Endometrial microvascular endothelial cells (primary cell): ENCODE results near the gene PNO1. TPM values are rescaled to one million over a fixed set of nuclear protein-coding genes. Genes with fewer than 3 reads are reported as not detected.
"Not testable (repeated sequence)": the region's sequence is repeated elsewhere in the genome, so short reads cannot be mapped to it uniquely, and the experiment has no call there.

Experiments used
- in situ Hi-C: cut with HindIII; loops from 2 replicates; pipeline ENCODE4 v1.10.0; 2017; ENCODE audit warnings: low sequenced_read_pairs, low pct_unique_long_range_greater_than_20kb; ENCODE audit errors: inconsistent ontology term
- total RNA-seq: library from RNA; depleted of rRNA; stranded (reverse); fragments of >200 nt; gene quantifications from one replicate; pipeline ENCODE4 v1.2.3, GENCODE V29; 2015; ENCODE audit errors: inconsistent ontology term

Gene PNO1
- total RNA-seq, result 27.4 TPM

- in situ Hi-C loops, result no loop called here
These were observed at the start of gene PNO1 for GRCh38 chr2:68157402-68158133. TSS of gene PNO1 (plus strand) at chr2:68157888. CDS start at chr2:68157935, 47 bp downstream.

- in situ Hi-C loops, result no loop called here
These were observed 49.6 kb upstream of the PNO1 start for GRCh38 chr2:68108120-68108519.

DNA sequence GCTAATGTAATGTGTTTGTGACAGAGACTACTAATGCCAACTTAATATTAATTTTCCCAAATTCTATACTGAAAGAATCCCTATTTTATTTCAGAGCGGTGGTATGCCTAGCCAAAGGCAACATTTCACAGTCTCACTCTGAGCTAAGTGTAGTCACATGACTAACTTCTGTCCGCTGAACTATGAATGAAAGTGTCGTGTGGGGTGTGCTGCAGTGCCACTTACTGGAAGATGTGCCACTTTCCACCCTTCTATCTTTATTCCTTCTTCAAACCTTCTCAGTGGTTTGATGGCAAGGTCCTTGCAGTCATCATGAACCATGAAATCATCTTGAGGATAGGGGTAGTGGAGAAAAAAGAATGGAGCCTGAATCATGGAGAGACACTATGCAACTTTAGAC, 47.6 kb upstream of the PNO1 start:
- in situ Hi-C loops, result no loop called here

GRCh38 chr2:68115965-68116364, 41.7 kb upstream of the PNO1 start:
- in situ Hi-C loops, result no loop called here

- in situ Hi-C loops, result not testable (repeated sequence)
These were observed 39.8 kb upstream of the PNO1 start for GRCh38 chr2:68117922-68118321.

- in situ Hi-C loops, result no loop called here
These were observed 38.9 kb upstream of the PNO1 start for GRCh38 chr2:68118816-68119215.

DNA sequence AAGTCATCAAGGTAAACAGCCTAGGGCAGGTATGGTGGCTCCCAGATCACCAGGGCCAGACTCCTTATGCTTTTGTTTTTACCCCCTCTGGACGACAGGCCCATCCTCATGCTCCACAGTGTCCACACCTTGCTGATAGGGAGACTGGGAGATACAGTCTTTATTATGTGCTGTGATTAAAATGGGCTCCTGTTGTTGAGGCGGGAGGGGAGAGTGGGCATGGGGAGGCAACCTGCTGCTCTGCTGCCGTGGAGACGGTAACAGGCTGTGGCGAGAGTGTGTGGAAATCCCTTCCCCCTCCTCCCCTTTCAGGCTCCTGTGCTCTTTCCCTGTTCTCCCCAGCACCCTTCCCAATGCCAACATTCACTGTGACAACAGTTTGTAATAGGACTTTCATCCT, 38.2 kb upstream of the PNO1 start:
- in situ Hi-C loops, result no loop called here

- in situ Hi-C loops, result no loop called here
These were observed 35.6 kb upstream of the PNO1 start for GRCh38 chr2:68121873-68122679.

- in situ Hi-C loops, result no loop called here
These were observed 35.1 kb upstream of the PNO1 start for GRCh38 chr2:68122680-68122964.

- in situ Hi-C loops, result no loop called here
These were observed 33.4 kb upstream of the PNO1 start for GRCh38 chr2:68124321-68124720.

DNA sequence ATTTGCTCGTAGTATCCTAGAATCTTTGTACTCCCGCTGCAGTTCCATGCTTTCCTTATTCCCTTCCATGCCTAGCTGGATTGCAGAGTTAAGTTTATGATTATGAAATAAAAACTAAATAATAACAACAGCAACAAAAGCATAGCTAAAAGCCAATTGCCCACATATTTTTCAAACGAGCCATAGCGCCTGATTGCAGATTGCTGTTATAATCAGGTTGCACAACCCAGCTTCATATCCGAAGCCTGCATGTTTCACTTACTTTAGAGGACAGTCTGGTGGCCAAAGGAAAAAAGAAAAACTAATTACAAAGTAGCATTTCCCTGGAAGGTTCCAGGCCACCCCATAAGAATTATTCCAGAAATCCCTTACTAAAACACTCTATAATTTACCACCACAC, 31.9 kb upstream of the PNO1 start:
- in situ Hi-C loops, result no loop called here

DNA sequence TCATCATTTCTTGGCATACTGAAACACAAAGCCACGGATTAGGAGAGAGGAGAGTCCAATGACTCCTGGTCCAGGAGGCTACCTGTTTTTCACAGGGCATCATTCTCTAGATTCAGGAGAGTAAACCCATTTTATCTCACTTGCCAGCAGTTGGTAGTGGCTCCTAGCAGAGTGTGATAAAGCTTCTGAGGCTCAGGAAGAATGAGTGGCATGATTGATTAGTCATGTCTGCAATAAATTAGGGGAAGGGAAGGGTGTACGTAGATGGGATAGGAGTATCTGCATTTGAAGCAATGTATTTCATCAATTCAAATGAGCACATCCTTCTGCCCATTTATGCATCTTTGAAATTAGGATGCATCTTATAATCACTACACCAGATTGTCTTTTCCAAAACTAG, 31.1 kb upstream of the PNO1 start:
- in situ Hi-C loops, result no loop called here

- in situ Hi-C loops, result no loop called here
These were observed 30.1 kb upstream of the PNO1 start for GRCh38 chr2:68127358-68128242.

GRCh38 chr2:68134120-68134519, 23.6 kb upstream of the PNO1 start:
- in situ Hi-C loops, result no loop called here

DNA sequence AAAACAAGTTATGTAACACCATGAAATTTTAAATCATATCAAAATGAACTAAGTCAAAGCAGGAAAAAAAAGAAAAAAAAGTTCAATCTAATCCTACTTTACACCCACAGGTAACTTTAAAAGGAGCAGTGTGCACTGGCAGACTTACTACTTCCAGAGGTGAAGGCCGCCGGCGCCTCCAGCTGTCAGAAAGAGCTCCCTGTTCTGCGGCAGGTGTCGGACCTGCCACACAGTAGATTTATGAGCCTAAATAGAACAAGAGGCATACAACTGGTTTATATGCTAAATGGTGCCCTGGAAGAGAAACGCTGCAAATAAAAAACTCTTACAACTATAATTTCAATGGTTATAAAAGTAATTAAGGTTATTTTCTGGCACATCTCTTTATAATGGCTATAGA, 23.1 kb upstream of the PNO1 start:
- in situ Hi-C loops, result no loop called here

DNA sequence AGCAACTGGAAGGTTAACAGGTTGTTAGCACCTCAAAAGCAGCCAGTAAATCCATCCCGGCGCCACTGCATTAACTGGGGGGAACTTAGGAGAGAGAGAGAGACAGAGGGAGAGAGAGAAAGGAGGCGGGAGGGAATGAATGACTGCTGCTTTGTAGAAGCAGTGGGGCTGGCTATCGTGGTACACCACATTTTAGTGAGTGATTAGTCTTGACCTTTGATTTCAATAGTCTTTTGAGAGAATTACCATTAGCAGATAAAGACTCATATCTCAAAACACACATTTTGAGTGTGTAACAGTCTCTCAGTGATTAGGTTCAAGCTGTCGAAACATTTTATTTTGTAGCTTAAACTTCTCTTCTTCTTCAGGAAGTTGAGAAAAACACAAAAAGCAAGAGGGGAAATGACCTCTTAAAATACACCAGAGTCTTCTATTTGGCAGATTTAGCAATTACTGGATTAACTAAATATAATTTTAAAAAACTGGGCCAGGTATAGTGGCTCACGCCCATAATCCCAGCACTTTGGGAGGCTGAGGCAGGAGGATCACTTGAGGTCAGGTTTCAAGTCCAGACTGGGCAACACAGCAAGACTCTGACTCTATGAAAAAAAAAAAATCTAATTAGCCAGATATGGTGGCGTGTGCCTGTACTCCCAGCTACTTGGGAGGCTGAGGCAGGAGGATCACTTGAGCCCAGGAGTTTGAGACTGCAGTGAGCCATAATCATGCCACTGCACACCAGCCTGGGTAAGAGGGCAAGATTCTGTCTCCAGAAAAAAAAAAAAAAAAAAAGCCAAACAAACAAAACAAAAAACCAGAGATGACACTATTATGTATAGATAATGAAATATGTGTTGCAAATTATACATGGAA, 22.0 kb upstream of the PNO1 start:
- in situ Hi-C loops, result no loop called here

DNA sequence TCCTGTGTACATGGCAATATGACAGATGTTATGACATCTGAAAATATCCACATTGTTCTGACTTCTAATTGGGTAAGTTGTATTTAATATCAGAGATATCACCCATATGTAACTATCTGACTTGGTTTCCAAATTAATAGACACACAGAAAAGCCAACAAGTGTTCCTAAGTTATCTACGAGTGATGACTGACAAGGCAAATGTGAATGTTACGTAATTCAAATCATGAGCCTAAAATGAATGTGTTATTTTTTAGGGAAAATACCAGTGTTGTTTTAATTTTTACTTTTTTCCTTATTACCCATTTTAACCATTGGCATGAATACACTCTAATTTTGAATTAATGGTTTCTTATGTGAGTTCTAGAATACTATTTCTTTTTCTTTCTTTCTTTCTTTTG, 15.8 kb upstream of the PNO1 start:
- in situ Hi-C loops, result no loop called here

GRCh38 chr2:68151037-68151436, 6.7 kb upstream of the PNO1 start:
- in situ Hi-C loops, result no loop called here
